H1 (cell line): ENCODE measurements around the gene PRR14L. TPM values are rescaled to one million over a fixed set of nuclear protein-coding genes. Genes with fewer than 3 reads are reported as not detected.

Experiments
- POLR2AphosphoS5 ChIP-seq: IDR thresholded peaks from 2 replicates; pipeline ENCODE4 v1.6.1; 2011; ENCODE audit warnings: low read depth, low read length
- SUZ12 ChIP-seq: fragments of 200-600 bp; sonication (generic); IDR thresholded peaks from 2 replicates; pipeline ENCODE4 v1.6.1; 2012; ENCODE audit warnings: mild to moderate bottlenecking, inconsistent platforms, low read length, moderate library complexity, mixed read lengths
- polyA plus RNA-seq, 7 experiments: library from polyadenylated mRNA; depleted of rRNA in 3 of 7; stranded (reverse) in 5 of 7; unstranded in 2 of 7; fragments of >200 nt in 5 of 7; fragments of 200-250 nt in 2 of 7; gene quantifications; 1 replicate in 5 of 7; 2 replicates in 1 of 7; 4 replicates in 1 of 7; pipeline versions ENCODE4 v1.2.1 to v1.2.3, GENCODE V29; 2011 to 2013; ENCODE audit warnings: missing spikeins in 2 of 7, mixed read lengths in 2 of 7
- total RNA-seq: library from RNA; stranded (reverse); fragmentation: NEBNext Ultra II Directional; extraction: Animal tissue kit (Norgen Biotek cat#: 25700); gene quantifications from 2 replicates; pipeline ENCODE4 v1.2.1, GENCODE V29; 2021
- TF ChIP-seq, protein P1 (sequence below): fragments of 300-600 bp; sonication (generic); IDR thresholded peaks from 2 replicates; pipeline ENCODE4 v1.7.1; 2012; ENCODE audit warnings: low read length, moderate library complexity, mild to moderate bottlenecking, inconsistent platforms; ENCODE audit not compliant: insufficient replicate concordance
- TF ChIP-seq, protein P2 (sequence below), 3 experiments: IDR thresholded peaks; 1 replicate in 2 of 3; 2 replicates in 1 of 3; pipeline versions ENCODE4 v1.5.1 to v1.6.1; 2011; ENCODE audit warnings: low read length in 3 of 3, mild to moderate bottlenecking in 3 of 3, inconsistent platforms in 2 of 3, low read depth in 1 of 3, moderate library complexity in 1 of 3; ENCODE audit not compliant: insufficient read depth in 1 of 3; ENCODE audit errors: control extremely low read depth in 1 of 3

PRR14L gene
- total and polyA plus RNA-seq, 2 of the 8 experiments (the other 6 are each of a cell fraction or from before 2014, with no cell fraction given), result 26.5 to 98.6 TPM

DNA sequence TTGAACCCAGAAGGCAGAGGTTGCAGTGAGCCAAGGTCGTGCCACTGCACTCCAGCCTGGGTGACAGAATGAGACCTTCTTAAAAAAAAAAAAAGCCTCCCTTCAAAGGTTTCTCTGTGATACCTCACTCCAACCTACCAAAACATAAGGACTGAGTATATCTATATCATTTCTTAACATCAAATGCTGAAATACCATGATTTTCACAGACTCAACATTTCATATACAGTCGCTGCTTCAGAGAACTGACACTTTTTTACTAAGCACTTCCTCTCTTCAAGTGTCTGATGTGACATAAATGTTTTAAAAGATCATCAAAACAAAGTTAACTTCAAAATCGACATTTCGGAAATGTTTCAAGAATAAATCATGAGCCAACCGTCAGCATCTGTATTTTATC is 12.0 kb downstream of the PRR14L start (continued):
- TF ChIP-seq, protein P1, sequence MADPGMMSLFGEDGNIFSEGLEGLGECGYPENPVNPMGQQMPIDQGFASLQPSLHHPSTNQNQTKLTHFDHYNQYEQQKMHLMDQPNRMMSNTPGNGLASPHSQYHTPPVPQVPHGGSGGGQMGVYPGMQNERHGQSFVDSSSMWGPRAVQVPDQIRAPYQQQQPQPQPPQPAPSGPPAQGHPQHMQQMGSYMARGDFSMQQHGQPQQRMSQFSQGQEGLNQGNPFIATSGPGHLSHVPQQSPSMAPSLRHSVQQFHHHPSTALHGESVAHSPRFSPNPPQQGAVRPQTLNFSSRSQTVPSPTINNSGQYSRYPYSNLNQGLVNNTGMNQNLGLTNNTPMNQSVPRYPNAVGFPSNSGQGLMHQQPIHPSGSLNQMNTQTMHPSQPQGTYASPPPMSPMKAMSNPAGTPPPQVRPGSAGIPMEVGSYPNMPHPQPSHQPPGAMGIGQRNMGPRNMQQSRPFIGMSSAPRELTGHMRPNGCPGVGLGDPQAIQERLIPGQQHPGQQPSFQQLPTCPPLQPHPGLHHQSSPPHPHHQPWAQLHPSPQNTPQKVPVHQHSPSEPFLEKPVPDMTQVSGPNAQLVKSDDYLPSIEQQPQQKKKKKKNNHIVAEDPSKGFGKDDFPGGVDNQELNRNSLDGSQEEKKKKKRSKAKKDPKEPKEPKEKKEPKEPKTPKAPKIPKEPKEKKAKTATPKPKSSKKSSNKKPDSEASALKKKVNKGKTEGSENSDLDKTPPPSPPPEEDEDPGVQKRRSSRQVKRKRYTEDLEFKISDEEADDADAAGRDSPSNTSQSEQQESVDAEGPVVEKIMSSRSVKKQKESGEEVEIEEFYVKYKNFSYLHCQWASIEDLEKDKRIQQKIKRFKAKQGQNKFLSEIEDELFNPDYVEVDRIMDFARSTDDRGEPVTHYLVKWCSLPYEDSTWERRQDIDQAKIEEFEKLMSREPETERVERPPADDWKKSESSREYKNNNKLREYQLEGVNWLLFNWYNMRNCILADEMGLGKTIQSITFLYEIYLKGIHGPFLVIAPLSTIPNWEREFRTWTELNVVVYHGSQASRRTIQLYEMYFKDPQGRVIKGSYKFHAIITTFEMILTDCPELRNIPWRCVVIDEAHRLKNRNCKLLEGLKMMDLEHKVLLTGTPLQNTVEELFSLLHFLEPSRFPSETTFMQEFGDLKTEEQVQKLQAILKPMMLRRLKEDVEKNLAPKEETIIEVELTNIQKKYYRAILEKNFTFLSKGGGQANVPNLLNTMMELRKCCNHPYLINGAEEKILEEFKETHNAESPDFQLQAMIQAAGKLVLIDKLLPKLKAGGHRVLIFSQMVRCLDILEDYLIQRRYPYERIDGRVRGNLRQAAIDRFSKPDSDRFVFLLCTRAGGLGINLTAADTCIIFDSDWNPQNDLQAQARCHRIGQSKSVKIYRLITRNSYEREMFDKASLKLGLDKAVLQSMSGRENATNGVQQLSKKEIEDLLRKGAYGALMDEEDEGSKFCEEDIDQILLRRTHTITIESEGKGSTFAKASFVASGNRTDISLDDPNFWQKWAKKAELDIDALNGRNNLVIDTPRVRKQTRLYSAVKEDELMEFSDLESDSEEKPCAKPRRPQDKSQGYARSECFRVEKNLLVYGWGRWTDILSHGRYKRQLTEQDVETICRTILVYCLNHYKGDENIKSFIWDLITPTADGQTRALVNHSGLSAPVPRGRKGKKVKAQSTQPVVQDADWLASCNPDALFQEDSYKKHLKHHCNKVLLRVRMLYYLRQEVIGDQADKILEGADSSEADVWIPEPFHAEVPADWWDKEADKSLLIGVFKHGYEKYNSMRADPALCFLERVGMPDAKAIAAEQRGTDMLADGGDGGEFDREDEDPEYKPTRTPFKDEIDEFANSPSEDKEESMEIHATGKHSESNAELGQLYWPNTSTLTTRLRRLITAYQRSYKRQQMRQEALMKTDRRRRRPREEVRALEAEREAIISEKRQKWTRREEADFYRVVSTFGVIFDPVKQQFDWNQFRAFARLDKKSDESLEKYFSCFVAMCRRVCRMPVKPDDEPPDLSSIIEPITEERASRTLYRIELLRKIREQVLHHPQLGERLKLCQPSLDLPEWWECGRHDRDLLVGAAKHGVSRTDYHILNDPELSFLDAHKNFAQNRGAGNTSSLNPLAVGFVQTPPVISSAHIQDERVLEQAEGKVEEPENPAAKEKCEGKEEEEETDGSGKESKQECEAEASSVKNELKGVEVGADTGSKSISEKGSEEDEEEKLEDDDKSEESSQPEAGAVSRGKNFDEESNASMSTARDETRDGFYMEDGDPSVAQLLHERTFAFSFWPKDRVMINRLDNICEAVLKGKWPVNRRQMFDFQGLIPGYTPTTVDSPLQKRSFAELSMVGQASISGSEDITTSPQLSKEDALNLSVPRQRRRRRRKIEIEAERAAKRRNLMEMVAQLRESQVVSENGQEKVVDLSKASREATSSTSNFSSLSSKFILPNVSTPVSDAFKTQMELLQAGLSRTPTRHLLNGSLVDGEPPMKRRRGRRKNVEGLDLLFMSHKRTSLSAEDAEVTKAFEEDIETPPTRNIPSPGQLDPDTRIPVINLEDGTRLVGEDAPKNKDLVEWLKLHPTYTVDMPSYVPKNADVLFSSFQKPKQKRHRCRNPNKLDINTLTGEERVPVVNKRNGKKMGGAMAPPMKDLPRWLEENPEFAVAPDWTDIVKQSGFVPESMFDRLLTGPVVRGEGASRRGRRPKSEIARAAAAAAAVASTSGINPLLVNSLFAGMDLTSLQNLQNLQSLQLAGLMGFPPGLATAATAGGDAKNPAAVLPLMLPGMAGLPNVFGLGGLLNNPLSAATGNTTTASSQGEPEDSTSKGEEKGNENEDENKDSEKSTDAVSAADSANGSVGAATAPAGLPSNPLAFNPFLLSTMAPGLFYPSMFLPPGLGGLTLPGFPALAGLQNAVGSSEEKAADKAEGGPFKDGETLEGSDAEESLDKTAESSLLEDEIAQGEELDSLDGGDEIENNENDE, result no peak
- TF ChIP-seq POLR2AphosphoS5, result no peak
- TF ChIP-seq, protein P2, sequence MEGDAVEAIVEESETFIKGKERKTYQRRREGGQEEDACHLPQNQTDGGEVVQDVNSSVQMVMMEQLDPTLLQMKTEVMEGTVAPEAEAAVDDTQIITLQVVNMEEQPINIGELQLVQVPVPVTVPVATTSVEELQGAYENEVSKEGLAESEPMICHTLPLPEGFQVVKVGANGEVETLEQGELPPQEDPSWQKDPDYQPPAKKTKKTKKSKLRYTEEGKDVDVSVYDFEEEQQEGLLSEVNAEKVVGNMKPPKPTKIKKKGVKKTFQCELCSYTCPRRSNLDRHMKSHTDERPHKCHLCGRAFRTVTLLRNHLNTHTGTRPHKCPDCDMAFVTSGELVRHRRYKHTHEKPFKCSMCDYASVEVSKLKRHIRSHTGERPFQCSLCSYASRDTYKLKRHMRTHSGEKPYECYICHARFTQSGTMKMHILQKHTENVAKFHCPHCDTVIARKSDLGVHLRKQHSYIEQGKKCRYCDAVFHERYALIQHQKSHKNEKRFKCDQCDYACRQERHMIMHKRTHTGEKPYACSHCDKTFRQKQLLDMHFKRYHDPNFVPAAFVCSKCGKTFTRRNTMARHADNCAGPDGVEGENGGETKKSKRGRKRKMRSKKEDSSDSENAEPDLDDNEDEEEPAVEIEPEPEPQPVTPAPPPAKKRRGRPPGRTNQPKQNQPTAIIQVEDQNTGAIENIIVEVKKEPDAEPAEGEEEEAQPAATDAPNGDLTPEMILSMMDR (IDR thresholded peaks at IDR 0.05; ENCODE audit: control extremely low read depth in 1 of 3, insufficient read depth in 1 of 3, low read depth in 1 of 3, low read length in 3 of 3), result no peak
- no peak for TF ChIP-seq SUZ12
